GM18505 (cell line): ENCODE data around the gene SEC23A.

Source experiments
- ATAC-seq: cut with Tn5 transposase; IDR thresholded peaks from one replicate; pipeline ENCODE4 v1.9.1; 2021; ENCODE audit not compliant: unreplicated experiment
- POLR2A ChIP-seq: IDR thresholded peaks from 4 replicates; pipeline ENCODE4 v1.6.1; 2011; ENCODE audit warnings: borderline replicate concordance; ENCODE audit not compliant: insufficient read depth, insufficient read length; ENCODE audit errors: extremely low read depth

The SEC23A gene

GRCh38 chr14:39006721-39007410 lies 96.2 kb downstream of the SEC23A start:
- no peak for ATAC-seq
- TF ChIP-seq POLR2A = no peak

- TF ChIP-seq POLR2A = no peak
- no peak for ATAC-seq
Observed at GRCh38 chr14:39005044-39005880, 97.8 kb downstream of the SEC23A start.

GRCh38 chr14:38999949-39000348 lies 103.1 kb downstream of the SEC23A start:
- ATAC-seq = no peak
- no peak for TF ChIP-seq POLR2A

GRCh38 chr14:38994731-38995130 lies 108.3 kb downstream of the SEC23A start:
- no peak for ATAC-seq
- TF ChIP-seq POLR2A = no peak

- TF ChIP-seq POLR2A = no peak
- no peak for ATAC-seq
Observed at GRCh38 chr14:38993981-38994380, 109.1 kb downstream of the SEC23A start.

GRCh38 chr14:38992067-38992844 lies 110.8 kb downstream of the SEC23A start:
- TF ChIP-seq POLR2A = no peak

GRCh38 chr14:38991299-38991698 lies 111.7 kb downstream of the SEC23A start:
- ATAC-seq = no peak
- no peak for TF ChIP-seq POLR2A

More at GRCh38 chr14:38992067-38992844, 110.8 kb downstream of the SEC23A start:
- no peak for ATAC-seq

- TF ChIP-seq POLR2A = no peak
- ATAC-seq = peak; percentile 93
Observed at GRCh38 chr14:38989922-38990546, 113.0 kb downstream of the SEC23A start.

- TF ChIP-seq POLR2A = no peak
Observed at GRCh38 chr14:38987781-38988180, 115.3 kb downstream of the SEC23A start.

GRCh38 chr14:38982837-38983236 lies 120.2 kb downstream of the SEC23A start:
- no peak for TF ChIP-seq POLR2A
- no peak for ATAC-seq

More at GRCh38 chr14:38987781-38988180, 115.3 kb downstream of the SEC23A start:
- no peak for ATAC-seq

- ATAC-seq = no peak
- TF ChIP-seq POLR2A = no peak
Observed at GRCh38 chr14:38982278-38982677, 120.8 kb downstream of the SEC23A start.
